UCSD-AML1 (cell line): ENCODE measurements around the gene VAC14.
"Not testable (repeated sequence)": the region's sequence is repeated elsewhere in the genome, so short reads cannot be mapped to it uniquely, and the experiment has no call there.

Experiments
- DNase-seq: peaks from one replicate; lab custom pipeline; 2025; ENCODE audit not compliant: unreplicated experiment; lab: John Stamatoyannopoulos, UW

The VAC14 gene

DNA sequence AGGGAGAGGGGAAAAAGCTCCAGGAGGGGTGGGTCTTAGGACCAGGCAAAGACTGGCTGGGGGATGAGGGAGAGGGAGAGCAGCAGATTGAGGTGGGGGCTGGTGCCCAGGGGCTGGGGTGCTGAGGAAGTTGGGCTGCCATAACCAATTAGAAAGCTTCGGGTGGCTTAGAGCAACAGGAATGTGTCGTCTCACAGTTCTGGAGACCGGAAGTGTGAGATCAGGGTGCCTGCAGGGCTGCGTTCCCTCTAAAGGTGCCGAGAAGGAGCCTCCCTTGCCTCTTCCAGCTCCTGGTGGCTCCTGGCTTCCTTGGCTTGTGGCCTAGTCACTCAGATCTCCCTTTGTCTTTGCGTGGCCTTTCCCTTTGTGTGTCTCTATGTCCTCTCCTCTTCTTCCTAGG lies 152.4 kb downstream of the VAC14 start:
- DNase-seq = no peak

DNA sequence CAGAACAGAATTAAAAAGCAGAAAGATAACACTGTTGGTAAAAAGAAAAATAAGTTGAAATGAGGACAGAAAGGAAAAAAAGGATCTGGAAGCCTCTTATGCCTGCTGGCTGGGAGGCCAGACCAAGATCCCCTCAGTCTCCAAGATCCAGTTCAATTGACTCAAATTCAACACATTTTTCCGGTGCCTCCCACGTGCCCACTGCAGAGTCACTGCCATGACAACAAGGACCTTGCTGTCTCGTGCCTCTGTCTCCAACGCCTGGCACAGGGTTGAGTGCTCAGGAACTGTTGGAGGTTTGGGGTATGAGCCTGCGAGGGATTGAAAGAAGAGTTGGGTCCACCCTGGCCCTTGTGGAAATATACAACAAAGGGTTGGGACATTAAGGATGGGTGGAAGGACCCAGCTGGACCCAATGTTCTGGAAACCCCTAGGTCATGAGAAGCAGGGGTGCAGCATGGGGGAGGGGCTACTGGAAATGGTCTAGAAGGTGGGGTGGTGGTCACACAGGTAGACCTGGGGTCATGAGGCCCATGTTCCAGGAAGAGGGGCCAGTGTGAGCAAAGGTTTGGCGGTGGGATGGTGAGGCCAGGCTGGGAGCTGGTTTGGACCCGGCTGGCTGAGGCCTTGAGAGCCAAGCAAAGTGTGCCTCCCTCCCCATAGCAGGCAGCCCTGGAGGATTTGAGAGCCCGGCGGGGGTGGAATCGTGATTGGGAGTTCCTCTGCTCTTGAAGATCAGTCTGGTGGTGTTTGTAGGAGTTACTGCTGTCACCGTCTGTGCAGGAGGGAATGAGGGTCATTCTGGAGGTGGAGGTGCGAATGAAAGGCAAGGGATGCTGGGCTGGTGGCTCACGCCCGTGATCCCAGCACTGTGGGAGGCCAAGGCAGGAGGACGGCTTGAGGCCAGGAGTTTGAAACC lies 153.3 kb downstream of the VAC14 start:
- DNase-seq = no peak

DNA sequence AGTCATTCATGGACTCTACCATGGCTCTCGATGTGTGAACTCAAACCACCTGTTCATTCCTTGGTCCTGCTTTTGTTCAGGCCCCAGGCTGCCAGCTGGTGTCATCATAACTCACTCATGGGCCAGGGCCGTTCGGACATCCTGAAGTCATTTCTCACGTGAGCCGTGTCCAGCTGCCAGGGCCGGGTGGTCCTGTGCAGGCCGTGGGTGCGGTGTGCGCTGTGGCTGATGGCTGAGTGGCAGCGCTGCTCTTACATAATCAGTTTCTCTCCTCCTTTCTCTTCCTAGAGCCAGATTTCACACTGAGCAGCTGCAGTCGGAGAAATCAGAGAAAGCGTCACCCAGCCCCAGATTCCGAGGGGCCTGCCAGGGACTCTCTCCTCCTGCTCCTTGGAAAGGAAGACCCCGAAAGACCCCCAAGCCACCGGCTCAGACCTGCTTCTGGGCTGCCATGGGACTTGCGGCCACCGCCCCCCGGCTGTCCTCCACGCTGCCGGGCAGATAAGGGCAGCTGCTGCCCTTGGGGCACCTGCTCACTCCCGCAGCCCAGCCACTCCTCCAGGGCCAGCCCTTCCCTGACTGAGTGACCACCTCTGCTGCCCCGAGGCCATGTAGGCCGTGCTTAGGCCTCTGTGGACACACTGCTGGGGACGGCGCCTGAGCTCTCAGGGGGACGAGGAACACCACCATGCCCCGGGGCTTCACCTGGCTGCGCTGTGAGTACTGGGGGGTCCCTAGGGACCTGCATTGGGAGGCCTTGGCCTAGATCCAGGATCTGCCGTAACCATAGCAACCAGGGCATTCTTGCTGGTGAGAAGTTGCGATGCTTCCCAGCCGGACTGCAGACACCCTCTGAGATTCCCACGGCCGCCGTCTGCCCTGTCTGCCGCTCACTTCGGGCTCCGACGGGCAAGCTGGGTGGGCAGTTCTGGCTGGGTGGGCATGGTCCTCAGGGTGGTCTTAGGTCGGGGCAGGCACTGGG lies 154.4 kb downstream of the VAC14 start, which contains the start of gene IL34:
IL34 (plus strand) TSS at position 300 of the 982 bp plus-strand sequence; CDS start at position 689, 389 bp downstream.
- DNase-seq = no peak

DNA sequence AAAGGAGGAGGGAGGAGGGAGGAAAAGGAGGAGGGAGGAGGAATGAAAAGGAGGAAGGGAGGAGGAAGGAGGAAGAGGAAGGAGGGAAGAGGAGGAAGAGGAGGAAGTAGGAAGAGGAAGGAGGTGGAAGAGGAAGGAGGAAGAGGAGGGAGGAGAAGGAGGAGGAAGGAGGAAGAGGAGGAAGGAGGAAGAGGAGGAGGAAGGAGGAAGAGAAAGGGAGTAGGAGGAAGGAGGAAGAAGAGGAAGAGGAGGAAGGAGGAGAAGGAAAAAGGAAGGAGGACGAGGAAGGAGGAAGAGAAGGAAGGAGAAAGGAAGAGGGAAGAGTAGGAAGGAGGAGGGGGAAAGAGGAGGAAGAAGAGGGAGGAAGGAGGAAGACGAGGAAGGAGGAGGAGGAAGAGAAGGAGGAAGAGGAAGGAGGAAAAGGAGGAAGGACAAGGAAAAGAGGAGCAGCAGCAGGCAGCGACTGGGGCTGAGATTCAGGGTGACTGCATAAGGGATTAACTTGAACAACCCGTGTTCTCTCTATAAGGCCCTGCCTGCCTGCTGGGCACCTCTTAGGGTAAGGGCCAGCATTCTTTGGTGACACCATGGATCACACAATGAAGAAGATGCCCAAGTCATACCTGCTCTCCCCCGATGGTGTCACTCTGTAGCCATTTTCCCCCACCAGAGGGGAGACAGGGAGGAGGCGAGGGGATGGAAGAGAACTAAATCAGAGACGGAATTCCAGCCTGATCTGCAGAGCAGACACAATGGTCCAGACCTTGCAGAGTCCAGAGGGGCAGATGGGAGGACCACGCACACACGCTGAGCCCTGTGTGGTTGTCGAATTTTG lies 156.0 kb downstream of the VAC14 start:
- DNase-seq = no peak

DNA sequence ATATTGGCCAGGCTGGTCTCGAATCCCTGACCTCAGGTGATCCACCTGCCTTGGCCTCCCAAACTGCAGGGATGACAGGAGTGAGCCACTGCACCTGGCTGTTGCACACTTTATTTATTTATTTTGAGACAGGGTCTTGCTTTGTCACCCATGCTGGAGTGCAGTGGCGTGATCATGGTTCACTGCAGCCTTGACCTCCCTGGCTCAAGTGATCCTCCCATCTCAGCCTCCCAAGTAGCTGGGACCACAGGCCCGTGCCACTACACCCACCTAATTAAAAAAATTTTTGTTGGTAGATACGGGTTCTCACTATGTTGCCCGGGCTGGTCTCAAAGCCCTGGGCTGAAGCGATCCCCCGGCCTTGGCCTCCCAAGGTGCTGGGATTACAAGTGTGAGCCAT lies 157.7 kb downstream of the VAC14 start:
- not testable (repeated sequence) for DNase-seq

DNA sequence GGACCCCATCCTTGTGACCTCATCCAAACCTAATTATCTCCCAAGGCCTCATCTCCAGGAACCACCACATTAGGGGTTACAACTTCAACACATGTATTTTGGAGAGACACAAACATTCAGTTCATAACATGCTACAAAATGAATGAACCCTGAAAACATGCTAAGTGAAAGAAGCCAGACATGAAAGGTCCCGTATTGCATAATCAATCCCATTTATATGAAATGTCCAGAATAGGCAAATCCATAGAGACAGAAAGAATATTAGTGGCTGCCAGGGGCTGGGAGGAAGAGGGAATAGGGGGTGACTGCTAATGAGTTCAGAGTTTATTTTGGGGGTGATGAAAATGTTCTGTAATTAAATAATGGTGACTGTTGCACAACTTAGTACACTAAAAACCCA lies 158.3 kb downstream of the VAC14 start:
- DNase-seq = no peak

DNA sequence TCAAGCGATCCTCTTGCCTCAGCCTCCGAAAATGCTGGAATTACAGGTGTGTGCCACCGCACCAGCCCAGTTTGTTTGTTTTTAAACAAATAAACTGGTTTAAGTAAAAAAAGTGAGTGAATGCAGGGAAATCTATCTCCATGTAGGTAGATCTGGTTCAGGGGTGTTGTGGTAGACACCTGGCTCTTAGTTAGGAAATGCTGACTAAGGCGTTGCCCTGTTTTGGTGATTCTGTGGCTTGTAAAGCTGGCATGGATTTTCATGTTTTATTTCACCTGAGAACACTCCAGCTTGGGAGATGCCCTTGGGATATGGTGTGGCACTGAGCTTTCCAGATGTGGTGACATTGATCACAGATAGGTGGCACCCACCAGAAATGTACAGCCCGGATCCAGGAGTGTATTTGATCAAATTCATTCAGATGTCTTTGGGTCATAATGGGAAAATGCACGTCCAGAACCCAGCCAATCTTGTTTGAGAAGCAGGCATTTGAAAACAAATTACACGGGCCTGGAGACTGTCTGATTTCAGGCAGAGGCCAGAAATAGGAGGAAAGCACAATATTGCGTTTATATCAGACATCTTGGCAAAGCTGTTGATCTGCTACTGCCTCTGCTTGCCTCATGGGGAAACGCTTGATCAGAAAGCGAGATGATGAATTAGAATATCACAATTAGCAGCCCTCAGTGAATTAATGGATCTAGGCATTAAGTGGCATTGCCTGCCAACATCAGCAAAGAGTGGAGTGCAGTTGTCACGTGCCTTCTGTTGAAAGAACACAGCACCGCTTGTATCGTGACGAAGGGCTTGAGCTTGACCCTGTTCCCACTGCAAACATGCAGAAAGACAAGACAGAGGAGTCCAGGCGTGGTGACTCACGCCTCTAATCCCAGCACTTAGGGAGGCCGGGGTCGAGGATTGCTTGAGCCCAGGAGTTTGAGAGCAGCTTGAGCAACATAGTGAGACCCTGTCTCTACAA lies 161.9 kb downstream of the VAC14 start:
- DNase-seq = no peak
